Fibroblast of lung (primary cell): ENCODE measurements around the gene PDE6G. TPM values are rescaled to one million over a fixed set of nuclear protein-coding genes. Genes with fewer than 3 reads are reported as not detected.

ENCODE experiments used
- DNase-seq, 2 donors: peaks; one replicate each; pipeline versions ENCODE4 v3.0.0 to v3.0.0-alpha.2; 2010; ENCODE audit warnings: low read depth in 2 of 2
- H2AFZ ChIP-seq: 2 replicates; pipeline ENCODE4 v1.5.1; 2012; ENCODE audit warnings: low read length, control low read depth, inconsistent platforms
- H3K27ac ChIP-seq: 2 replicates; pipeline ENCODE4 v1.5.1; 2011; ENCODE audit warnings: low read length, control low read depth; ENCODE audit not compliant: insufficient read depth
- H3K27me3 ChIP-seq: 2 replicates; pipeline ENCODE4 v1.5.1; 2011; ENCODE audit warnings: mild to moderate bottlenecking, low read length; ENCODE audit not compliant: control insufficient read depth, insufficient read depth
- H3K36me3 ChIP-seq: 2 replicates; pipeline ENCODE4 v1.5.1; 2011; ENCODE audit warnings: low read length; ENCODE audit not compliant: control insufficient read depth, insufficient read depth
- H3K4me1 ChIP-seq: 2 replicates; pipeline ENCODE4 v1.5.1; 2011; ENCODE audit warnings: low read length; ENCODE audit not compliant: control insufficient read depth, insufficient read depth; ENCODE audit errors: extremely low read depth
- H3K4me2 ChIP-seq: 2 replicates; pipeline ENCODE4 v1.5.1; 2011; ENCODE audit warnings: low read length, control low read depth; ENCODE audit not compliant: insufficient read depth; ENCODE audit errors: extremely low read depth
- H3K4me3 ChIP-seq, 4 experiments: fragments of 200-600 bp in 1 of 4; sonication (generic) in 1 of 4; replicated peaks in 1 of 4; 2 replicates each; pipeline ENCODE4 v1.5.1; 2011 to 2016; ENCODE audit warnings: low read length in 4 of 4, low read depth in 3 of 4, mild to moderate bottlenecking in 3 of 4, control low read depth in 2 of 4, inconsistent platforms in 1 of 4, mixed read lengths in 1 of 4; ENCODE audit not compliant: insufficient read depth in 1 of 4; ENCODE audit errors: control extremely low read depth in 1 of 4
- H3K79me2 ChIP-seq: 2 replicates; pipeline ENCODE4 v1.5.1; 2012; ENCODE audit warnings: mild to moderate bottlenecking, low read length, inconsistent platforms; ENCODE audit not compliant: control insufficient read depth, insufficient read depth
- H3K9ac ChIP-seq: 2 replicates; pipeline ENCODE4 v1.5.1; 2011; ENCODE audit warnings: mild to moderate bottlenecking, low read length, control low read depth; ENCODE audit not compliant: insufficient read depth
- H3K9me3 ChIP-seq: 2 replicates; pipeline ENCODE4 v1.5.1; 2012; ENCODE audit warnings: low read depth, low read length; ENCODE audit not compliant: control insufficient read depth, insufficient read depth
- H4K20me1 ChIP-seq: 2 replicates; pipeline ENCODE4 v1.5.1; 2011; ENCODE audit warnings: low read length; ENCODE audit not compliant: control insufficient read depth, insufficient read depth; ENCODE audit errors: extremely low read depth
- CTCF ChIP-seq, 2 donors: IDR thresholded peaks in 1 of 2; conservative IDR thresholded peaks in 1 of 2; 1 replicate in 1 of 2; 2 replicates in 1 of 2; pipeline ENCODE4 v1.5.1; 2011 to 2012; ENCODE audit warnings: low read length in 2 of 2, control low read depth in 1 of 2, inconsistent platforms in 1 of 2, low read depth in 1 of 2, mild to moderate bottlenecking in 1 of 2
- EZH2 ChIP-seq: IDR thresholded peaks from 2 replicates; pipeline ENCODE4 v1.5.1; 2012; ENCODE audit warnings: low read length, control low read depth, mild to moderate bottlenecking; ENCODE audit errors: missing control alignments
- polyA plus RNA-seq, 2 donors: library from polyadenylated mRNA; depleted of rRNA in 1 of 2; stranded (reverse) in 1 of 2; unstranded in 1 of 2; fragments of >200 nt; gene quantifications; 2 replicates each; pipeline ENCODE4 v1.2.1, GENCODE V29; 2011 to 2012; ENCODE audit warnings: missing spikeins in 1 of 2
- total RNA-seq: library from RNA; depleted of rRNA; stranded (reverse); fragments of >200 nt; gene quantifications from 2 replicates; pipeline ENCODE4 v1.2.1, GENCODE V29; 2014

The PDE6G gene
- total and polyA plus RNA-seq, 2 donors (not counting 1 experiment from before 2014, with no cell fraction given) = 0.17 to 0.64 TPM

- H3K36me3 ChIP-seq = peaks cover 32% of the 10 kb centered on the region
- H3K9ac ChIP-seq = no peak overlapping the region
- TF ChIP-seq EZH2 (no peak), CTCF (conservative IDR thresholded peaks at IDR 0.05 in 1 of 2, IDR thresholded peaks at IDR 0.05 in 1 of 2; ENCODE audit: low read depth in 1 of 2, low read length in 2 of 2) (peak in 1 of 2 donors; percentile 7)
- no peak overlapping the region for H2AFZ ChIP-seq
- no peaks in the 10 kb centered on the region for H3K27me3 ChIP-seq
- no peaks in the 10 kb centered on the region for H4K20me1 ChIP-seq
- no peak overlapping the region for H3K4me2 ChIP-seq
- H3K9me3 ChIP-seq = no peaks in the 10 kb centered on the region
- H3K79me2 ChIP-seq = peaks cover 27% of the 10 kb centered on the region
- peak overlapping the region in 1 of 4 experiments; percentile 10 for H3K4me3 ChIP-seq
- H3K4me1 ChIP-seq = peaks cover 9% of the 10 kb centered on the region
- DNase-seq = no peak
- H3K27ac ChIP-seq = no peak overlapping the region
Observed at GRCh38 chr17:81667754-81668153, 11.4 kb upstream of the PDE6G start.

- DNase-seq = peak; percentile 96 to 97
- H3K9ac ChIP-seq = peak within 1 kb of the TSS; percentile 91
- peak within 1 kb of the TSS; percentile 76 for H2AFZ ChIP-seq
- H3K4me1 ChIP-seq = peaks cover 9% of the 10 kb centered on the region
- peak within 1 kb of the TSS; percentile 90 for H3K27ac ChIP-seq
- peaks cover 22% of the 10 kb centered on the region for H3K36me3 ChIP-seq
- no peaks in the 10 kb centered on the region for H3K9me3 ChIP-seq
- no peak for TF ChIP-seq CTCF (conservative IDR thresholded peaks at IDR 0.05 in 1 of 2, IDR thresholded peaks at IDR 0.05 in 1 of 2; ENCODE audit: low read depth in 1 of 2, low read length in 2 of 2)
- TF ChIP-seq EZH2 = no peak
- no peaks in the 10 kb centered on the region for H4K20me1 ChIP-seq
- H3K27me3 ChIP-seq = no peaks in the 10 kb centered on the region
- H3K4me3 ChIP-seq = peak within 1 kb of the TSS; percentile 66 to 98 (median 92)
- H3K4me2 ChIP-seq = peak within 1 kb of the TSS; percentile 100
- H3K79me2 ChIP-seq = peaks cover 27% of the 10 kb centered on the region
Observed at GRCh38 chr17:81666342-81667191, 10.2 kb upstream of the PDE6G start, which contains the start of the genes CCDC137 and OXLD1. Gene CCDC137, plus strand, starts transcription at chr17:81666737. Its CDS starts 30 bp downstream, at chr17:81666767. Gene OXLD1, minus strand, starts transcription at chr17:81666605. Its CDS starts 28 bp downstream, at chr17:81666577.

GRCh38 chr17:81666092-81666341, 9.7 kb upstream of the PDE6G start:
- H4K20me1 ChIP-seq = no peaks in the 10 kb centered on the region
- TF ChIP-seq EZH2 = no peak
- TF ChIP-seq CTCF (conservative IDR thresholded peaks at IDR 0.05 in 1 of 2, IDR thresholded peaks at IDR 0.05 in 1 of 2; ENCODE audit: low read depth in 1 of 2, low read length in 2 of 2) = no peak
- peaks cover 17% of the 10 kb centered on the region for H3K36me3 ChIP-seq
- H3K4me1 ChIP-seq = peaks cover 9% of the 10 kb centered on the region
- peaks cover 27% of the 10 kb centered on the region for H3K79me2 ChIP-seq
- peak overlapping the region; percentile 90 for H3K27ac ChIP-seq
- H3K27me3 ChIP-seq = no peaks in the 10 kb centered on the region
- peak overlapping the region; percentile 66 to 98 (median 92) for H3K4me3 ChIP-seq
- no peaks in the 10 kb centered on the region for H3K9me3 ChIP-seq
- peak in 1 of 2 donors; percentile 22 for DNase-seq
- H3K9ac ChIP-seq = peak overlapping the region; percentile 91
- H3K4me2 ChIP-seq = peak overlapping the region; percentile 100
- H2AFZ ChIP-seq = peak overlapping the region; percentile 76
